ENCODE measurements around the gene SRP14. TPM values are rescaled to one million over a fixed set of nuclear protein-coding genes. Genes with fewer than 3 reads are reported as not detected.
A peak's percentile ranks its signal among the peaks of the same experiment; 100 is the strongest.

The SRP14 gene
- total and polyA plus RNA-seq, 11 donors, result 189 to 702 (median 237) TPM

- Histone ChIP-seq H3K4me1 (peaks cover 0 to 25% (median under 1%) of the 10 kb centered on the region in 12 donors), H3K27me3 (no peaks in the 10 kb centered on the region), H3K36me3 (peaks cover 0 to 10% (median 0%) of the 10 kb centered on the region in 9 donors), H3K27ac (no peak overlapping the region), H3K4me3 (no peak overlapping the region), H3K9me3 (no peaks in the 10 kb centered on the region)
- ATAC-seq (no peak), DNase-seq (no peak)
- 86 to 97% (median 95%) methylated on average over 15 of the region's 15 CpGs for WGBS, 4 donors
- intact Hi-C loops (cut with DNase I), result no loop called here
- TF ChIP-seq POLR2A (IDR thresholded peaks at IDR 0.05) (no peak), CTCF (IDR thresholded peaks at IDR 0.05) (no peak)
These were observed 22.4 kb upstream of the SRP14 start for GRCh38 chr15:40061212-40061901.

- Histone ChIP-seq H3K9me3 (no peaks in the 10 kb centered on the region), H3K4me1 (peaks cover 0 to 34% (median 5%) of the 10 kb centered on the region in 12 donors), H3K27me3 (no peaks in the 10 kb centered on the region), H3K27ac (no peak overlapping the region), H3K4me3 (no peak overlapping the region), H3K36me3 (peaks cover 0 to 5% (median 0%) of the 10 kb centered on the region in 9 donors)
- 85 to 95% (median 90%) methylated on average over 10 of the region's 10 CpGs for WGBS, 4 donors
- DNase-seq (peak in 1 of 5 donors; percentile 2), ATAC-seq (no peak)
- TF ChIP-seq CTCF (IDR thresholded peaks at IDR 0.05), result no peak
- TF ChIP-seq POLR2A (IDR thresholded peaks at IDR 0.05), result no peak
- intact Hi-C loops (cut with DNase I), result no loop called here
These were observed 21.4 kb upstream of the SRP14 start for GRCh38 chr15:40060236-40060961.

- intact Hi-C loops (cut with DNase I), result no loop called here
- Histone ChIP-seq H3K4me1 (peaks cover 0 to 40% (median 9%) of the 10 kb centered on the region in 12 donors), H3K9me3 (no peaks in the 10 kb centered on the region), H3K36me3 (no peaks in the 10 kb centered on the region), H3K4me3 (no peak overlapping the region), H3K27ac (no peak overlapping the region), H3K27me3 (no peaks in the 10 kb centered on the region)
- no peak for TF ChIP-seq POLR2A (IDR thresholded peaks at IDR 0.05)
- TF ChIP-seq CTCF (IDR thresholded peaks at IDR 0.05), result no peak
- ATAC-seq (no peak), DNase-seq (peak in 1 of 5 donors; percentile 12)
- 89 to 96% (median 93%) methylated on average over 11 of the region's 11 CpGs for WGBS, 4 donors
These were observed 20.8 kb upstream of the SRP14 start for GRCh38 chr15:40059821-40060220.

GRCh38 chr15:40058476-40059140, 19.6 kb upstream of the SRP14 start:
- 86 to 90% (median 88%) methylated on average over 3 of the region's 3 CpGs for WGBS, 4 donors
- intact Hi-C loops (cut with DNase I), result no loop called here
- no peak overlapping the region for H3K27ac ChIP-seq
- no peak overlapping the region for H3K4me3 ChIP-seq
- TF ChIP-seq POLR2A (IDR thresholded peaks at IDR 0.05) (no peak), CTCF (IDR thresholded peaks at IDR 0.05) (no peak)
- no peak for ATAC-seq
- H3K4me1 ChIP-seq, result peaks cover 0 to 45% (median 10%) of the 10 kb centered on the region in 12 donors
- H3K36me3 ChIP-seq, result peaks cover 0 to 4% (median 0%) of the 10 kb centered on the region in 9 donors
- no peaks in the 10 kb centered on the region for H3K9me3 ChIP-seq
- no peaks in the 10 kb centered on the region for H3K27me3 ChIP-seq
- no peak for DNase-seq

All from heart left ventricle (tissue), 16 donors.